SK-N-SH treated with all-trans-retinoic acid at 6 μM for 48 hours (cell line): Measurements from ENCODE around the gene FAM174C.

Source experiments
- ARNTL ChIP-seq: fragments of 450-650 bp; formaldehyde crosslinking; IDR thresholded peaks from 2 replicates; pipeline ENCODE4 v1.5.0; 2020; ENCODE audit warnings: low read depth, mild to moderate bottlenecking, moderate library complexity, borderline replicate concordance
- ZC3H10 ChIP-seq: fragments of 250-450 bp; sonication (Bioruptor Pico); IDR thresholded peaks from 2 replicates; pipeline ENCODE4 v1.5.1; 2021; ENCODE audit warnings: mild to moderate bottlenecking, moderate library complexity

DNA sequence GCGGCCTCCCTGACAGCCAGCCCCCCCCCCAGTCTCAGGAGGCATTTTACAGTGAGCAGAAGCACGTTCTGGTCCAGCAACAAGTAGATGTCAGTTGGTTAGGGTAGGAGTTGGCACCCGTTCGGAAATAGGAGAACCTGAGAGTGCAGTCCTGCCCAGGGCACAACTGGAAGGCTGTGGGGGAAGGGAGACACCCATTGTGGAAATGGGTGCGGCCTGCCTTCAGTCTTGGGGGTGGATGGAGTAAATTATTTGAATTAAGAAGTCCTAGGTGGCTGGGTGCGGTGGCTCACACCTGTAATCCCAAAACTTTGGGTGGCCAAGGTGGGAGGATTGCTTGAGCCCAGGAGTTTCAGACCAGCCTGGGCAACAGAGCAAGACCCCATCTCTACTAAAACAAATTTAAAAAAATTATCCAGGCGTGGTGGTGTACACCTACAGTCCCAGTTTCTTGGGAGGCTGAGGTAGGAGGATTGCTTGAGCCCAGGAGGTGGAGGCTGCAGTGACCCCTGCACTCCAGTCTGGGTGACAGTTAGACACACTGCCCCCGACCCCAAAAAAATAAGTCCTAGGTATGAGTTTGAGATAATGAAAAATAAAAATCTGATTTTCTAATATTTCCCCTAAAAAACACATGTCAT lies 5.0 kb upstream of the FAM174C start:
- no peak for TF ChIP-seq ZC3H10 (CRISPR knock-in tag)
- no peak for TF ChIP-seq ARNTL (CRISPR knock-in tag)
